ENCODE data around the gene ZFP36L2. TPM values are rescaled to one million over a fixed set of nuclear protein-coding genes. Genes with fewer than 3 reads are reported as not detected.

ZFP36L2 gene
- total RNA-seq, 1 experiment from 2014 or later = 105 TPM

- WGBS (ENCODE audit: extremely low coverage, insufficient read length, low lambda C conversion rate) = no CpG with 5 or more reads among the region's 5 CpGs
- H2BK15ac ChIP-seq (ENCODE audit: low read depth, low read length) = no peak overlapping the region
- no peaks in the 10 kb centered on the region for H3K79me1 ChIP-seq (ENCODE audit: insufficient read depth, low read depth, low read length, poor library complexity, severe bottlenecking)
- H2BK12ac ChIP-seq (ENCODE audit: insufficient read length, low read depth, low read length) = no peak overlapping the region
- no peak overlapping the region for H3T11ph ChIP-seq (ENCODE audit: low read length)
- H3K4me1 Mint-ChIP-seq = peaks cover 36 to 54% of the 10 kb centered on the region in 2 experiments
- no peak overlapping the region for H2BK20ac ChIP-seq (ENCODE audit: low read depth, low read length, poor library complexity, severe bottlenecking)
- H3K27ac ChIP-seq (ENCODE audit: insufficient read length, low read depth, low read length) = no peak overlapping the region
- H3K9me3 Mint-ChIP-seq = peaks cover 0 to 2% of the 10 kb centered on the region in 2 experiments; a peak in 1 of 5 replicates
- H2AFZ ChIP-seq (ENCODE audit: low read length) = no peak overlapping the region
- H4K91ac ChIP-seq (ENCODE audit: insufficient read length, low read depth, low read length) = no peak overlapping the region
- H2AK5ac ChIP-seq (ENCODE audit: insufficient read length, low read length) = no peak overlapping the region
- no peaks in the 10 kb centered on the region for H3K36me3 Mint-ChIP-seq (ENCODE audit: insufficient read depth in 1 of 3, low read depth in 3 of 3)
- TF ChIP-seq CTCF (conservative IDR thresholded peaks at IDR 0.05) = peak; percentile 56; the same call in 2 of the 3 replicates
- no peak overlapping the region for H3K9ac ChIP-seq (ENCODE audit: extremely low read depth, insufficient read length, low read length)
- H3K4me3 Mint-ChIP-seq = no peak overlapping the region
- no peak overlapping the region for H4K5ac ChIP-seq (ENCODE audit: insufficient read length, low read depth, low read length)
- no peak overlapping the region for H2BK120ac ChIP-seq (ENCODE audit: low read depth, low read length, poor library complexity, severe bottlenecking)
- H3K4ac ChIP-seq (ENCODE audit: low read depth, low read length) = no peak overlapping the region
- H3K9me3 ChIP-seq (ENCODE audit: control insufficient read depth, low read depth, low read length) = no peaks in the 10 kb centered on the region
- no peak overlapping the region for H3K4me2 ChIP-seq (ENCODE audit: insufficient read depth, insufficient read length, low read length)
- peak; percentile 68 for DNase-seq
- no peak overlapping the region for H3K56ac ChIP-seq (ENCODE audit: insufficient read length, low read depth, low read length)
- no peak overlapping the region for H3K23ac ChIP-seq (ENCODE audit: insufficient read length, low read depth, low read length)
- H3K23me2 ChIP-seq (ENCODE audit: insufficient read length, low read depth, low read length, poor library complexity, severe bottlenecking) = peaks cover 8% of the 10 kb centered on the region
- no peak overlapping the region for H2BK5ac ChIP-seq (ENCODE audit: insufficient read length, low read length)
- peaks cover 2% of the 10 kb centered on the region; the same call in 1 of the 2 replicates for H3K27me3 Mint-ChIP-seq (ENCODE audit: low read depth)
- no peak overlapping the region for H3K14ac ChIP-seq (ENCODE audit: insufficient read depth, low read length)
- H3K27ac Mint-ChIP-seq = 0 out of 7 replicates have a peak overlapping the region, but pooled peaks of 1 of the 3 experiments have one; percentile 70
- H3K18ac ChIP-seq (ENCODE audit: insufficient read length, low read depth, low read length) = no peak overlapping the region
- no peaks in the 10 kb centered on the region for H3K27me3 ChIP-seq (ENCODE audit: insufficient read depth, low read length)
- no peaks in the 10 kb centered on the region for H3K79me2 ChIP-seq (ENCODE audit: insufficient read depth, low read length)
- no peak overlapping the region for H4K8ac ChIP-seq (replicated peaks; ENCODE audit: insufficient read length, low read depth, low read length)
- peaks cover 12% of the 10 kb centered on the region; the same call in 1 of the 2 replicates for H3K4me1 ChIP-seq (ENCODE audit: insufficient read depth, low read length)
- peaks cover 2% of the 10 kb centered on the region for H4K20me1 ChIP-seq (ENCODE audit: control insufficient read depth, insufficient read depth, insufficient read length)
These were observed 12.2 kb downstream of the ZFP36L2 start for GRCh38 chr2:43214253-43214652.
